NB4 (cell line): ENCODE measurements around the gene TNNI3K.

ENCODE experiments used
- DNase-seq: peaks from one replicate; pipeline ENCODE4 v3.0.0; 2010; ENCODE audit warnings: low read depth
- H3K4me3 ChIP-seq: one replicate; pipeline ENCODE4 v1.5.1; 2011; ENCODE audit warnings: mild to moderate bottlenecking, low read depth, low read length, moderate library complexity
- MAX ChIP-seq: IDR thresholded peaks from 2 replicates; pipeline ENCODE4 v1.6.1; 2011; ENCODE audit warnings: low read depth, low read length
- MYC ChIP-seq: IDR thresholded peaks from 2 replicates; pipeline ENCODE4 v1.6.1; 2011; ENCODE audit warnings: low read depth, low read length
- POLR2A ChIP-seq: IDR thresholded peaks from 2 replicates; pipeline ENCODE4 v1.6.1; 2011; ENCODE audit warnings: mild to moderate bottlenecking; ENCODE audit not compliant: insufficient read length; ENCODE audit errors: extremely low read depth
- TF ChIP-seq, protein P1 (sequence below): IDR thresholded peaks from one replicate; pipeline ENCODE4 v1.5.1; 2012; ENCODE audit warnings: low read depth, low read length

TNNI3K gene

DNA sequence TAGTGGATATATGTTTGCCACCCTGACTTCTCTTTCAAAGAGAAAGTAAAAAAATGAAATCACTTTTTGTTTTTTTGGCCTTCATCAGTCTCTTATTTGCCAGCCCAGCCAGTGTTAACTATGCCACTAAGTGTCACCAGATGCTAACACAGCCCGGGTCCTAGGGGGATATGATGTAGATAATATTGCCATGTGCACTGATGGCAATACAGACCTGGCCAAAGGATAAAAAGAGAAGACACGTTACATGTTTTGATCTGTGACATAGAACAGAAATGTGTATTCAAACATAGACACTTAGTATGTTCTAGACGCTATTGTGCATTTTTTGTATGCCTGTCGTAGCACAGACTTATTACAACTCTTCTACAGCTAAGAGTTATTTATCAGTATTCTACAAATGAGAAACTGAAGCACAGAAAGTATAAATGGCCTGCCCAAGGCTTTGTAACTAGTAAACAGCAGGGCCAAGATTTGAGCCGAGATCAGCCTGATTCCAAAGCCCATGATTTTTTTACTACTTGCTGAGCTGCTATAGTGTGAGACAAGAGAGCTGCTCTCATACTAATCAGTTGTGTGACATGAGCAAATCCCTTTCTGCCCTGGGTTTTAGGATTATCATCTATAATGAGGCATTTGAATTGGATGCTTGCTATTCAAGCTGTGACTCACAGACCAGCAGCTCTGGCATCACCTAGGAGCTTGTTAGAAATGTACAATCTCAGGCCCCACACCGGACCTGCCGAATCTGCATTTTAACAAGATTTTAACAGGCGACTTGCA, 270.9 kb downstream of the TNNI3K start:
- no peak for TF ChIP-seq POLR2A
- TF ChIP-seq, protein P1, sequence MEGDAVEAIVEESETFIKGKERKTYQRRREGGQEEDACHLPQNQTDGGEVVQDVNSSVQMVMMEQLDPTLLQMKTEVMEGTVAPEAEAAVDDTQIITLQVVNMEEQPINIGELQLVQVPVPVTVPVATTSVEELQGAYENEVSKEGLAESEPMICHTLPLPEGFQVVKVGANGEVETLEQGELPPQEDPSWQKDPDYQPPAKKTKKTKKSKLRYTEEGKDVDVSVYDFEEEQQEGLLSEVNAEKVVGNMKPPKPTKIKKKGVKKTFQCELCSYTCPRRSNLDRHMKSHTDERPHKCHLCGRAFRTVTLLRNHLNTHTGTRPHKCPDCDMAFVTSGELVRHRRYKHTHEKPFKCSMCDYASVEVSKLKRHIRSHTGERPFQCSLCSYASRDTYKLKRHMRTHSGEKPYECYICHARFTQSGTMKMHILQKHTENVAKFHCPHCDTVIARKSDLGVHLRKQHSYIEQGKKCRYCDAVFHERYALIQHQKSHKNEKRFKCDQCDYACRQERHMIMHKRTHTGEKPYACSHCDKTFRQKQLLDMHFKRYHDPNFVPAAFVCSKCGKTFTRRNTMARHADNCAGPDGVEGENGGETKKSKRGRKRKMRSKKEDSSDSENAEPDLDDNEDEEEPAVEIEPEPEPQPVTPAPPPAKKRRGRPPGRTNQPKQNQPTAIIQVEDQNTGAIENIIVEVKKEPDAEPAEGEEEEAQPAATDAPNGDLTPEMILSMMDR, result no peak
- TF ChIP-seq MAX, result no peak
- TF ChIP-seq MYC, result no peak
- no peak overlapping the region for H3K4me3 ChIP-seq
- DNase-seq, result no peak

- no peak overlapping the region for H3K4me3 ChIP-seq
- DNase-seq, result no peak
- TF ChIP-seq, protein P1, result no peak
- TF ChIP-seq POLR2A (no peak), MYC (no peak), MAX (no peak)
These were observed 273.3 kb downstream of the TNNI3K start for GRCh38 chr1:74508449-74508848.

DNA sequence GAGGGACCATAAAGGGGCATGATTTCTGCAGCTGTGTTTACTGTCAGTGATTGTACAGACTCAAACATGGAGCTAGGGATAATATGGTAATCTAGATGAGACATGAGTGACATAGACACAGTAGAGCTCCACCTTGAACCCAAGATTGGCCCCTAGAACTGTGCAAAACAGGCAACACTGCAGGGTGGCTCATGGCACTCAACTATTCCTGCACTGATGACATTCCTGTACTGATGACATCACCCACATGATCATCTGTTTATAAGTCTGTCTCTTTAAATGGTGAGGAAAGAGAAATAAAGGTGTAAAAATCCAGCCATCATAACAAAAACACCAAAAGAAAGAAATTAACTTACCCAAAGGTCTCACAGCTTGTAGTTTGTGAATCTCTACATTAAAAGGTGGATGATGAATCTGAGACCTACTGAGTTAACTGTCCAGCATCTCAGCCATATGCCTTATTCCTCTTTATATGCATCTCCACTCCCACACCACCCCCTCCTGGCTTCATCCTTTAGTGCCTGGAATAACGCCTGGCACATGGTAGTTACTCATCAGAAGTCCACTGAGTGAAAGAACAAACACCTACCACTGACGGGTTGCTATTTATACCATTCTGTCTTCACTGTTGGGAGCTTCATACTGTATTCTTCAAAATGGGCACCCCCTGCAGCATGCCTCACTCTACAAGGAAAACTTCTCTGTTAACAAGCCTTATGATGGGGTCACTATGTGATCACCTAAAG, 277.2 kb downstream of the TNNI3K start, which contains the start of gene LRRC53:
Gene LRRC53 (minus strand): TSS at position 442 of the 746 bp plus-strand sequence. CDS start 29,262 bp downstream, outside the sequence.
- no peak within 1 kb of the TSS for H3K4me3 ChIP-seq
- TF ChIP-seq, protein P1, result no peak
- no peak for TF ChIP-seq MAX
- TF ChIP-seq POLR2A, result no peak
- TF ChIP-seq MYC, result no peak
- DNase-seq, result no peak

DNA sequence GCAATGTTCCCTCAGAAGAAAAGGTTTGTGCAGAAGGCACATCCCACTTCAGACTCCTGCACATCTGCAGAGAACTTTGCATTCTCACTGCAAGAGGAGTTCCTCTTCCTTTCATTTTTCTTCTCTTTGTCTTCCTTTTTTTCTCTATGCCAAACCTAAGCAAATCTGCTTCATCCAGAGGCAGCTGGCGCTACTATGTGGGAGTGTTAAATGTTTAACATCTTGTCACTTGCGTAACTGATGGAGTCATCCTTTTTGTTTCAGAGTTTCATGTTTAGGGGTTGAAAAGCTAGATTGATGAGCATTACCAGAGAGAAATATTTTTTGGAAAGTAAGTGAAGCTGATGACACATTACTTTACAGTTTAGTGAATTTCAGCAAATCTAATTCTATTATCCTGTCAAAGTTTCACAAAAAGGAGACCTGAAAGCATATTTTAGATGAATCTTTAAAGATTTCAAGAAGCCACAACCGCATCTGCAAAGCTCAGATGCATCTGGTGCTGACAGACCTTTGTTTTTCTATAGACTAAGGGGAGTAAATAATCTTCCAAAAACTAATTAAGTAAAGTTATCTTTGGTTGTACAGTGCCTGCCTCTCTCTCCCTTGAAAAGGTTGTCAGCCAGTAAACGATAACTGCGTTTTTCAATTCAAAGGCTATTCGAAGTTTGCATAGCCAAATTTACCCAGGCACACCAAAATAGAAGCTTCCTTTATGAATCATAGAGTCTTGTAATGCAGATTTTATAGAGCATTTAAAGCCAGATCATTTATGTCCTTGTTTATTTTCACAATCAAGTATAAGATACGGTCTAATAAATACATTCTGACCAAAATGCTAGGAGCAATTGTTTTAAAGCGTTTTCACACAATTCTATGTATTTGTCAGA, 278.5 kb downstream of the TNNI3K start:
- no peak overlapping the region for H3K4me3 ChIP-seq
- DNase-seq, result peak; percentile 29
- TF ChIP-seq, protein P1, result no peak
- TF ChIP-seq MYC (no peak), MAX (no peak), POLR2A (no peak)

- TF ChIP-seq, protein P1, result no peak
- TF ChIP-seq POLR2A (no peak), MAX (no peak), MYC (no peak)
- H3K4me3 ChIP-seq, result no peak overlapping the region
- no peak for DNase-seq
These were observed 282.4 kb downstream of the TNNI3K start for GRCh38 chr1:74517599-74518051.
